B cell (primary cell): Measurements from ENCODE around the gene NTN3. TPM values are rescaled to one million over a fixed set of nuclear protein-coding genes. Genes with fewer than 3 reads are reported as not detected.

Source experiments
- ATAC-seq: fragments of 200-7000 bp; cut with Tn5 transposase; one replicate; pipeline ENCODE4 v1.10.0; 2021; ENCODE audit warnings: low read depth, mild to moderate bottlenecking, moderate number of reproducible peaks, moderate library complexity
- CTCF ChIA-PET: fragments of 350-600 bp; sonication (Branson Sonifier 250); formaldehyde crosslinking; loops from one replicate; lab custom pipeline; 2021; ENCODE audit warnings: antibody characterized with exemption, inconsistent platforms; lab: Charles Lee
- POLR2A ChIA-PET: fragments of 350-600 bp; sonication (Branson Sonifier 250); formaldehyde crosslinking; loops from one replicate; lab custom pipeline; 2021; ENCODE audit warnings: antibody characterized with exemption; lab: Charles Lee
- DNase-seq: peaks from one replicate; pipeline ENCODE4 v3.0.0; 2013
- H2AFZ ChIP-seq: 2 replicates; pipeline ENCODE4 v1.6.1; 2012; ENCODE audit warnings: mild to moderate bottlenecking, low read depth, low read length; ENCODE audit not compliant: insufficient read depth, poor library complexity, severe bottlenecking
- H3K27ac ChIP-seq, 2 donors: 1 replicate in 1 of 2; 2 replicates in 1 of 2; pipeline ENCODE4 v1.5.1; 2012 to 2013; ENCODE audit warnings: low read length in 2 of 2, mild to moderate bottlenecking in 2 of 2, moderate library complexity in 1 of 2
- H3K27me3 ChIP-seq, 4 experiments: fragments of 200-600 bp in 1 of 4; sonication (generic) in 1 of 4; replicated peaks in 1 of 4; 1 replicate in 2 of 4; 2 replicates in 2 of 4; pipeline versions ENCODE4 v1.6.1 to v1.7.0; 2013 to 2016; ENCODE audit warnings: low read length in 3 of 4, mild to moderate bottlenecking in 2 of 4, mixed read lengths in 1 of 4, moderate library complexity in 1 of 4; ENCODE audit not compliant: insufficient read depth in 4 of 4, control insufficient read depth in 3 of 4; ENCODE audit errors: control extremely low read depth in 1 of 4
- H3K36me3 ChIP-seq, 2 experiments: replicated peaks in 1 of 2; 1 replicate in 1 of 2; 2 replicates in 1 of 2; pipeline versions ENCODE4 v1.6.1 to v1.7.1; 2013; ENCODE audit warnings: low read length in 1 of 2; ENCODE audit not compliant: insufficient read depth in 2 of 2, control insufficient read depth in 1 of 2; ENCODE audit errors: control extremely low read depth in 1 of 2, extremely low read depth in 1 of 2
- H3K4me1 ChIP-seq, 2 donors: fragments of 200-600 bp in 1 of 2; sonication (generic) in 1 of 2; 1 replicate in 1 of 2; 2 replicates in 1 of 2; pipeline versions ENCODE4 v1.5.1 to v1.6.1; 2013 to 2017; ENCODE audit warnings: low read length in 2 of 2; ENCODE audit not compliant: control insufficient read depth in 2 of 2, insufficient read depth in 2 of 2
- H3K4me2 ChIP-seq: replicated peaks from 2 replicates; pipeline ENCODE3; 2012; ENCODE audit warnings: mild to moderate bottlenecking, low read depth, low read length; ENCODE audit not compliant: poor library complexity, severe bottlenecking
- H3K4me3 ChIP-seq, 5 experiments: fragments of 200-600 bp in 1 of 5; sonication (generic) in 1 of 5; 1 replicate in 3 of 5; 2 replicates in 2 of 5; pipeline versions ENCODE4 v1.5.1 to v1.7.0; 2011 to 2016; ENCODE audit warnings: low read length in 4 of 5, mild to moderate bottlenecking in 4 of 5, low read depth in 2 of 5, control low read depth in 1 of 5, moderate library complexity in 1 of 5; ENCODE audit not compliant: insufficient read depth in 1 of 5; ENCODE audit errors: control extremely low read depth in 1 of 5, extremely low read depth in 1 of 5
- H3K79me2 ChIP-seq: fragments of 200-600 bp; sonication (generic); one replicate; pipeline ENCODE4 v1.6.0; 2016; ENCODE audit warnings: low read length; ENCODE audit not compliant: control insufficient read depth, insufficient read depth
- H3K9ac ChIP-seq: fragments of 200-600 bp; sonication (generic); 2 replicates; pipeline ENCODE4 v1.6.1; 2017; ENCODE audit warnings: mild to moderate bottlenecking, low read length, moderate library complexity
- H3K9me3 ChIP-seq, 3 donors: one replicate each; pipeline versions ENCODE4 v1.6.1 to v1.7.1; 2013; ENCODE audit warnings: low read length in 2 of 3; ENCODE audit not compliant: control insufficient read depth in 2 of 3, insufficient read depth in 1 of 3; ENCODE audit errors: control extremely low read depth in 1 of 3
- H4K20me1 ChIP-seq: 2 replicates; pipeline ENCODE4 v1.6.0; 2012; ENCODE audit warnings: mild to moderate bottlenecking, low read length; ENCODE audit not compliant: insufficient read depth, control insufficient read depth, poor library complexity, severe bottlenecking
- H3K27ac Mint-ChIP-seq: one replicate; pipeline ENCODE4 v1.8.0; 2021; ENCODE audit warnings: mixed read lengths
- H3K27me3 Mint-ChIP-seq: one replicate; pipeline ENCODE4 v1.8.0; 2021; ENCODE audit warnings: mixed read lengths
- H3K4me1 Mint-ChIP-seq: one replicate; pipeline ENCODE4 v1.8.0; 2021; ENCODE audit warnings: mixed read lengths
- H3K4me3 Mint-ChIP-seq: one replicate; pipeline ENCODE4 v1.8.0; 2021; ENCODE audit warnings: mixed read lengths
- H3K9me3 Mint-ChIP-seq: one replicate; pipeline ENCODE4 v1.8.0; 2022; ENCODE audit warnings: mixed read lengths; ENCODE audit not compliant: insufficient read depth
- CTCF ChIP-seq: fragments of 200-600 bp; IDR thresholded peaks from one replicate; pipeline ENCODE4 v1.8.0; 2022; ENCODE audit warnings: antibody characterized with exemption, mild to moderate bottlenecking
- EZH2 ChIP-seq: IDR thresholded peaks from 2 replicates; pipeline ENCODE4 v1.6.1; 2012; ENCODE audit warnings: borderline replicate concordance, low read depth, mild to moderate bottlenecking, moderate library complexity, low read length; ENCODE audit not compliant: insufficient read depth, poor library complexity, severe bottlenecking
- WGBS: methylation state at CpG from one replicate; pipeline ENCODE4 v1.1.5; 2013; ENCODE audit warnings: missing lambda C conversion rate; ENCODE audit not compliant: insufficient coverage; 5-methylcytosine and 5-hydroxymethylcytosine counted together
- intact Hi-C: fragments of 100-400 bp; cut with micrococcal nuclease; formaldehyde crosslinking; loops from one replicate; pipeline ENCODE4 v1.10.0; 2022
- polyA plus RNA-seq: library from polyadenylated mRNA; depleted of rRNA; stranded (reverse); fragments of >200 nt; gene quantifications from 2 replicates; pipeline ENCODE4 v1.2.3, GENCODE V29; 2012
- total RNA-seq, 2 donors: library from RNA; stranded (reverse); fragments of 120-200 nt in 1 of 2; gene quantifications; 1 replicate in 1 of 2; 2 replicates in 1 of 2; pipeline versions ENCODE4 v1.2.3 to v1.2.4, GENCODE V29; 2013 to 2022

NTN3 gene
- total and polyA plus RNA-seq, 2 donors (not counting 1 experiment from before 2014, with no cell fraction given) = not detected

GRCh38 chr16:2512735-2513404, 41.8 kb downstream of the NTN3 start:
- TF ChIP-seq EZH2 (no peak), CTCF (no peak)
- Mint-ChIP-seq H3K4me1 (peaks cover 82% of the 10 kb centered on the region), H3K27me3 (no peaks in the 10 kb centered on the region), H3K27ac (peak overlapping the region; percentile 99), H3K9me3 (no peaks in the 10 kb centered on the region), H3K4me3 (peak overlapping the region; percentile 96)
- WGBS = 51% methylated on average over 13 of the region's 15 CpGs
- Histone ChIP-seq H3K27ac (peak overlapping the region; percentile 94 to 99), H4K20me1 (peaks cover 34% of the 10 kb centered on the region), H3K4me1 (peaks cover 80 to 88% of the 10 kb centered on the region in 2 donors), H3K36me3 (peaks cover 0 to 8% of the 10 kb centered on the region in 2 experiments), H3K9me3 (no peaks in the 10 kb centered on the region), H3K4me3 (peak overlapping the region in 4 of 5 experiments; percentile 37 to 96 (median 84)), H3K4me2 (peak overlapping the region; percentile 91), H3K9ac (peak overlapping the region; percentile 98), H3K27me3 (no peaks in the 10 kb centered on the region), H3K79me2 (peaks cover 70% of the 10 kb centered on the region), H2AFZ (peak overlapping the region; percentile 63)
- CTCF ChIA-PET = interaction anchor here (1.0 to 1.8 kb wide), 2 partner anchors 12 to 318 kb away, joined by 4 to 5 read pairs; no protein-coding TSS in a partner anchor
- POLR2A ChIA-PET = interaction anchor here (1.5 to 3.7 kb wide), 2 partner anchors 19 to 358 kb away, joined by 3 to 25 read pairs; partner anchors contain the start of genes CEMP1 and TRAF7
- ATAC-seq (no peak), DNase-seq (no peak)
- intact Hi-C loops = loop anchor here (1.0 kb wide), 5 partner anchors 19 to 358 kb away; partner anchors contain the start of genes MLST8 and TRAF7
